ENCODE measurements around the gene CLTC. TPM values are rescaled to one million over a fixed set of nuclear protein-coding genes. Genes with fewer than 3 reads are reported as not detected.

CLTC gene
- polyA plus RNA-seq, 2 of the 4 experiments (the other 2 are of a cell fraction) = 183 to 360 TPM

DNA sequence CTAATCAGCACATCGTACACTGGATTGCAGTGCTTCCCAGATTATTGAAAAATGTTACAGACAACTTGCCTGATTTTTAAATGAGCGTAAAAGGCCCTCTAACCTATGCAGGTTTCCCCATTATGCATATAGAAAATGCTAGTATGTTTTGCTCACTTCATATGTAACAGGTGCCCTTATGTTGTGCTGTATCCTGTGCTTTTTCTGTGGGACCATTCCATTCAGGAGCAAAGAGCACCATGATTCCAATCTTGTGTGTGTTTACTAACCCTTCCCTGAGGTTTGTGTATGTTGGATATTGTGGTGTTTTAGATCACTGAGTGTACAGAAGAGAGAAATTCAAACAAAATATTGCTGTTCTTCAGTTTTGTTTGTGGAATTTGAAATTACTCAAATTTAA lies 74.6 kb downstream of the CLTC start:
- FAIRE-seq = no peak
- ChIA-PET POLR2A (no interaction called here), CTCF (interaction anchor here (0.9 kb wide), 1 partner anchor 12 kb away, joined by 3 read pairs; no protein-coding TSS in a partner anchor)
- TF ChIP-seq ATOH8 (CRISPR knock-in tag; IDR thresholded peaks at IDR 0.05; ENCODE audit: low read depth) = no peak
- TF ChIP-seq RAD21 (conservative IDR thresholded peaks at IDR 0.05 in 1 of 2, IDR thresholded peaks at IDR 0.05 in 1 of 2) = no peak
- no peak for TF ChIP-seq ESRRA (IDR thresholded peaks at IDR 0.05; ENCODE audit: borderline replicate concordance, low read length)
- no peak for TF ChIP-seq EHF (CRISPR knock-in tag; IDR thresholded peaks at IDR 0.05)
- TF ChIP-seq EHMT2 (IDR thresholded peaks at IDR 0.05; ENCODE audit: low read depth) = no peak
- TF ChIP-seq NR3C1 (IDR thresholded peaks at IDR 0.05) = no peak
- TF ChIP-seq MAZ (IDR thresholded peaks at IDR 0.05; ENCODE audit: borderline replicate concordance, low read depth, low read length) = no peak
- no peak for TF ChIP-seq CHD4 (IDR thresholded peaks at IDR 0.05; ENCODE audit: borderline replicate concordance)
- no peak for TF ChIP-seq HOXA7 (CRISPR knock-in tag; IDR thresholded peaks at IDR 0.05)
- no peak for TF ChIP-seq MAX (IDR thresholded peaks at IDR 0.05)
- TF ChIP-seq, protein P1, sequence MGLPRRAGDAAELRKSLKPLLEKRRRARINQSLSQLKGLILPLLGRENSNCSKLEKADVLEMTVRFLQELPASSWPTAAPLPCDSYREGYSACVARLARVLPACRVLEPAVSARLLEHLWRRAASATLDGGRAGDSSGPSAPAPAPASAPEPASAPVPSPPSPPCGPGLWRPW (IDR thresholded peaks at IDR 0.05) = no peak
- no peaks in the 10 kb centered on the region for H3K9me3 ChIP-seq
- no peak for DNase-seq (ENCODE audit: low read depth in 1 of 2, low spot score in 1 of 2)
- no peak overlapping the region for H3K4me3 ChIP-seq
- no peak overlapping the region for H3K4me2 ChIP-seq
- H3K27ac ChIP-seq = no peak overlapping the region
- 92% methylated on average over 2 of the region's 2 CpGs for WGBS (ENCODE audit: missing lambda C conversion rate)
- ATAC-seq = no peak
- H3K4me1 ChIP-seq = peaks cover 33% of the 10 kb centered on the region; the same call in 2 of the 3 replicates

- TF ChIP-seq TP53 (CRISPR knock-in tag; IDR thresholded peaks at IDR 0.05) = no peak; the same call in 1 of the 2 replicates
- peak; percentile 34 to 90; a peak in 3 of 4 replicates for TF ChIP-seq CEBPB (IDR thresholded peaks at IDR 0.05)
- TF ChIP-seq SMC3 (IDR thresholded peaks at IDR 0.05) = no peak
- no peak for TF ChIP-seq CHD2 (IDR thresholded peaks at IDR 0.05; ENCODE audit: low read length, partially characterized antibody)
- TF ChIP-seq POLR2AphosphoS2 (conservative IDR thresholded peaks at IDR 0.05; ENCODE audit: low read length) = 0 out of 2 replicates have a peak, but pooled peaks have one; percentile 31
- TF ChIP-seq ESRRA (IDR thresholded peaks at IDR 0.05; ENCODE audit: borderline replicate concordance, low read length) = no peak
- TF ChIP-seq, protein P2, sequence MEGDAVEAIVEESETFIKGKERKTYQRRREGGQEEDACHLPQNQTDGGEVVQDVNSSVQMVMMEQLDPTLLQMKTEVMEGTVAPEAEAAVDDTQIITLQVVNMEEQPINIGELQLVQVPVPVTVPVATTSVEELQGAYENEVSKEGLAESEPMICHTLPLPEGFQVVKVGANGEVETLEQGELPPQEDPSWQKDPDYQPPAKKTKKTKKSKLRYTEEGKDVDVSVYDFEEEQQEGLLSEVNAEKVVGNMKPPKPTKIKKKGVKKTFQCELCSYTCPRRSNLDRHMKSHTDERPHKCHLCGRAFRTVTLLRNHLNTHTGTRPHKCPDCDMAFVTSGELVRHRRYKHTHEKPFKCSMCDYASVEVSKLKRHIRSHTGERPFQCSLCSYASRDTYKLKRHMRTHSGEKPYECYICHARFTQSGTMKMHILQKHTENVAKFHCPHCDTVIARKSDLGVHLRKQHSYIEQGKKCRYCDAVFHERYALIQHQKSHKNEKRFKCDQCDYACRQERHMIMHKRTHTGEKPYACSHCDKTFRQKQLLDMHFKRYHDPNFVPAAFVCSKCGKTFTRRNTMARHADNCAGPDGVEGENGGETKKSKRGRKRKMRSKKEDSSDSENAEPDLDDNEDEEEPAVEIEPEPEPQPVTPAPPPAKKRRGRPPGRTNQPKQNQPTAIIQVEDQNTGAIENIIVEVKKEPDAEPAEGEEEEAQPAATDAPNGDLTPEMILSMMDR (IDR thresholded peaks at IDR 0.05) = no peak
- TF ChIP-seq E2F6 (IDR thresholded peaks at IDR 0.05; ENCODE audit: borderline replicate concordance, low read depth) = no peak
- peak in 1 of 2 experiments; percentile 3; a peak in 1 of 5 replicates for TF ChIP-seq RAD21 (conservative IDR thresholded peaks at IDR 0.05 in 1 of 2, IDR thresholded peaks at IDR 0.05 in 1 of 2)
- peak in 1 of 2 experiments; percentile 42; a peak in 1 of 5 replicates for TF ChIP-seq EP300 (IDR thresholded peaks at IDR 0.05)
- no peak for TF ChIP-seq RFX5 (IDR thresholded peaks at IDR 0.05)
- no peak for TF ChIP-seq HOXB13 (CRISPR knock-in tag; IDR thresholded peaks at IDR 0.05; ENCODE audit: low read depth)
- TF ChIP-seq JUN (IDR thresholded peaks at IDR 0.05) = peak in 1 of 2 experiments; percentile 73; a peak in 2 of 5 replicates
- no peak for TF ChIP-seq ZSCAN20 (CRISPR knock-in tag; IDR thresholded peaks at IDR 0.05)
- no peak for TF ChIP-seq RARB (CRISPR knock-in tag; IDR thresholded peaks at IDR 0.05)
- TF ChIP-seq POLR2A (IDR thresholded peaks at IDR 0.05; ENCODE audit: low read length) = no peak
- no peak for TF ChIP-seq CBX8 (IDR thresholded peaks at IDR 0.05)
- no peak for TF ChIP-seq TFCP2L1 (CRISPR knock-in tag; IDR thresholded peaks at IDR 0.05)
- TF ChIP-seq, protein P1 (IDR thresholded peaks at IDR 0.05) = peak; percentile 74
- no peak for TF ChIP-seq BHLHE40 (IDR thresholded peaks at IDR 0.05; ENCODE audit: low read depth, low read length)
- TF ChIP-seq RCOR1 (IDR thresholded peaks at IDR 0.05; ENCODE audit: low read depth, low read length) = no peak
- no peak for TF ChIP-seq KDM1A (IDR thresholded peaks at IDR 0.05; ENCODE audit: low read depth)
- TF ChIP-seq RNF2 (IDR thresholded peaks at IDR 0.05; ENCODE audit: borderline replicate concordance, low read depth) = no peak
- no peak for TF ChIP-seq ZNF302 (CRISPR knock-in tag; IDR thresholded peaks at IDR 0.05)
- TF ChIP-seq EHMT2 (IDR thresholded peaks at IDR 0.05; ENCODE audit: low read depth) = no peak
- FAIRE-seq = no peak
- Histone ChIP-seq H3K4me2 (peak overlapping the region; percentile 31; the same call in 2 of the 3 replicates), H3K4me1 (peaks cover 33% of the 10 kb centered on the region; the same call in 2 of the 3 replicates), H3K4me3 (no peak overlapping the region), H3K27ac (peak overlapping the region; percentile 59 to 60), H3K9me3 (no peaks in the 10 kb centered on the region)
- ChIA-PET POLR2A (no interaction called here), CTCF (no interaction called here)
- ATAC-seq = peak; percentile 8 to 35; a peak in 4 of 6 replicates
- WGBS (ENCODE audit: missing lambda C conversion rate) = 41% methylated on average over 3 of the region's 3 CpGs
- DNase-seq (ENCODE audit: low read depth in 1 of 2, low spot score in 1 of 2) = peak in 1 of 2 experiments; percentile 36
Observed at GRCh38 chr17:59695945-59696681, 76.4 kb downstream of the CLTC start.
